ENCODE results near the gene ZNF30. TPM values are rescaled to one million over a fixed set of nuclear protein-coding genes. Genes with fewer than 3 reads are reported as not detected.

The ZNF30 gene
- total and polyA plus RNA-seq, 2 experiments from 2014 or later: 4.1 to 18.7 TPM

GRCh38 chr19:34989298-34989697 lies 62.6 kb downstream of the ZNF30 start:
- H3K36me3 Mint-ChIP-seq (ENCODE audit: low read depth): peaks cover 4% of the 10 kb centered on the region; the same call in 2 of the 3 replicates

More at GRCh38 chr19:34989298-34989697, 62.6 kb downstream of the ZNF30 start:
- H2AFZ ChIP-seq: no peak overlapping the region
- ATAC-seq (no peak), DNase-seq (ENCODE audit: low spot score) (no peak)
- H3K27ac ChIP-seq (ENCODE audit: low read depth): no peak overlapping the region
- Mint-ChIP-seq H3K9me3 (peaks cover 14% of the 10 kb centered on the region), H3K27me3 (ENCODE audit: insufficient read depth, low read depth, poor library complexity) (peaks cover 4% of the 10 kb centered on the region), H3K4me1 (peaks cover 15% of the 10 kb centered on the region), H3K4me3 (no peak overlapping the region), H3K27ac (no peak overlapping the region)
- peaks cover 6% of the 10 kb centered on the region; the same call in 1 of the 2 replicates for H3K4me1 ChIP-seq (ENCODE audit: insufficient read depth)
- H3K27me3 ChIP-seq (ENCODE audit: insufficient read depth): no peaks in the 10 kb centered on the region
- H3K4me2 ChIP-seq: no peak overlapping the region
- no peaks in the 10 kb centered on the region for H3K79me2 ChIP-seq (replicated peaks; ENCODE audit: insufficient read depth)
- TF ChIP-seq JUNB (IDR thresholded peaks at IDR 0.05; ENCODE audit: unreplicated experiment) (no peak), STAT1 (IDR thresholded peaks at IDR 0.05; ENCODE audit: unreplicated experiment) (no peak), ZNF114 (CRISPR knock-in tag; IDR thresholded peaks at IDR 0.05) (no peak), EZH2phosphoT487 (IDR thresholded peaks at IDR 0.05; ENCODE audit: unreplicated experiment) (no peak), EZH2 (IDR thresholded peaks at IDR 0.05; ENCODE audit: low read depth, unreplicated experiment) (no peak), ZNF331 (CRISPR knock-in tag; IDR thresholded peaks at IDR 0.05; ENCODE audit: low read depth) (no peak), CTCF (conservative IDR thresholded peaks at IDR 0.05; ENCODE audit: low read depth in 2 of 2) (no peak), POLR2AphosphoS5 (IDR thresholded peaks at IDR 0.05; ENCODE audit: low read depth) (no peak), CREB1 (CRISPR knock-in tag; IDR thresholded peaks at IDR 0.05; ENCODE audit: low read depth) (no peak), NANOG (IDR thresholded peaks at IDR 0.05; ENCODE audit: borderline replicate concordance) (no peak), ZNF462 (CRISPR knock-in tag; IDR thresholded peaks at IDR 0.05) (no peak), ETS1 (IDR thresholded peaks at IDR 0.05) (no peak), REST (IDR thresholded peaks at IDR 0.05; ENCODE audit: unreplicated experiment) (no peak)
- H3K9me2 ChIP-seq (ENCODE audit: insufficient read depth): no peaks in the 10 kb centered on the region
- H3F3A ChIP-seq (replicated peaks; ENCODE audit: low read depth): no peaks in the 10 kb centered on the region
- H4K20me1 ChIP-seq (replicated peaks; ENCODE audit: insufficient read depth): no peaks in the 10 kb centered on the region
- no peak overlapping the region for H3K4me3 ChIP-seq
- no peaks in the 10 kb centered on the region for H3K36me3 ChIP-seq (ENCODE audit: insufficient read depth)
